Gastrocnemius medialis (tissue), 4 donors: ENCODE measurements around the gene VSX2.

Experiments used
- CTCF ChIP-seq, 5 experiments: fragments of 450-650 bp in 3 of 5; fragments of 200-600 bp in 2 of 5; sonication (generic) in 2 of 5; IDR thresholded peaks in 4 of 5; conservative IDR thresholded peaks in 1 of 5; 1 replicate in 4 of 5; 2 replicates in 1 of 5; pipeline ENCODE4 v1.5.1; 2016 to 2019; ENCODE audit warnings: antibody characterized with exemption in 5 of 5, mild to moderate bottlenecking in 3 of 5, moderate library complexity in 3 of 5
- POLR2A ChIP-seq, 2 donors: fragments of 450-650 bp; IDR thresholded peaks; one replicate each; pipeline ENCODE4 v1.6.1; 2017; ENCODE audit warnings: antibody characterized with exemption in 2 of 2, mild to moderate bottlenecking in 2 of 2, moderate library complexity in 2 of 2

- no peak for TF ChIP-seq POLR2A (IDR thresholded peaks at IDR 0.05)
- TF ChIP-seq CTCF (IDR thresholded peaks at IDR 0.05 in 4 of 5, conservative IDR thresholded peaks at IDR 0.05 in 1 of 5) = no peak
These were observed at the start of gene VSX2 for GRCh38 chr14:74238974-74239847.
